Testis (tissue), 2 donors: ENCODE measurements around the gene HCFC2.

Source experiments
- POLR2A ChIP-seq: fragments of 450-650 bp; IDR thresholded peaks from one replicate; pipeline ENCODE4 v1.6.1; 2017; ENCODE audit warnings: antibody characterized with exemption, mild to moderate bottlenecking, moderate library complexity
- TF ChIP-seq, protein P1 (sequence below), 3 experiments: fragments of 450-650 bp in 2 of 3; fragments of 200-600 bp in 1 of 3; sonication (generic) in 1 of 3; IDR thresholded peaks; one replicate each; pipeline ENCODE4 v1.5.1; 2016 to 2019; ENCODE audit warnings: antibody characterized with exemption in 3 of 3, mild to moderate bottlenecking in 2 of 3, moderate library complexity in 1 of 3

GRCh38 chr12:104154286-104154685 lies 90.0 kb downstream of the HCFC2 start:
- no peak for TF ChIP-seq POLR2A
- TF ChIP-seq, protein P1, sequence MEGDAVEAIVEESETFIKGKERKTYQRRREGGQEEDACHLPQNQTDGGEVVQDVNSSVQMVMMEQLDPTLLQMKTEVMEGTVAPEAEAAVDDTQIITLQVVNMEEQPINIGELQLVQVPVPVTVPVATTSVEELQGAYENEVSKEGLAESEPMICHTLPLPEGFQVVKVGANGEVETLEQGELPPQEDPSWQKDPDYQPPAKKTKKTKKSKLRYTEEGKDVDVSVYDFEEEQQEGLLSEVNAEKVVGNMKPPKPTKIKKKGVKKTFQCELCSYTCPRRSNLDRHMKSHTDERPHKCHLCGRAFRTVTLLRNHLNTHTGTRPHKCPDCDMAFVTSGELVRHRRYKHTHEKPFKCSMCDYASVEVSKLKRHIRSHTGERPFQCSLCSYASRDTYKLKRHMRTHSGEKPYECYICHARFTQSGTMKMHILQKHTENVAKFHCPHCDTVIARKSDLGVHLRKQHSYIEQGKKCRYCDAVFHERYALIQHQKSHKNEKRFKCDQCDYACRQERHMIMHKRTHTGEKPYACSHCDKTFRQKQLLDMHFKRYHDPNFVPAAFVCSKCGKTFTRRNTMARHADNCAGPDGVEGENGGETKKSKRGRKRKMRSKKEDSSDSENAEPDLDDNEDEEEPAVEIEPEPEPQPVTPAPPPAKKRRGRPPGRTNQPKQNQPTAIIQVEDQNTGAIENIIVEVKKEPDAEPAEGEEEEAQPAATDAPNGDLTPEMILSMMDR (IDR thresholded peaks at IDR 0.05): no peak
